ENCODE data around the gene VPS26C.

Gene VPS26C

DNA sequence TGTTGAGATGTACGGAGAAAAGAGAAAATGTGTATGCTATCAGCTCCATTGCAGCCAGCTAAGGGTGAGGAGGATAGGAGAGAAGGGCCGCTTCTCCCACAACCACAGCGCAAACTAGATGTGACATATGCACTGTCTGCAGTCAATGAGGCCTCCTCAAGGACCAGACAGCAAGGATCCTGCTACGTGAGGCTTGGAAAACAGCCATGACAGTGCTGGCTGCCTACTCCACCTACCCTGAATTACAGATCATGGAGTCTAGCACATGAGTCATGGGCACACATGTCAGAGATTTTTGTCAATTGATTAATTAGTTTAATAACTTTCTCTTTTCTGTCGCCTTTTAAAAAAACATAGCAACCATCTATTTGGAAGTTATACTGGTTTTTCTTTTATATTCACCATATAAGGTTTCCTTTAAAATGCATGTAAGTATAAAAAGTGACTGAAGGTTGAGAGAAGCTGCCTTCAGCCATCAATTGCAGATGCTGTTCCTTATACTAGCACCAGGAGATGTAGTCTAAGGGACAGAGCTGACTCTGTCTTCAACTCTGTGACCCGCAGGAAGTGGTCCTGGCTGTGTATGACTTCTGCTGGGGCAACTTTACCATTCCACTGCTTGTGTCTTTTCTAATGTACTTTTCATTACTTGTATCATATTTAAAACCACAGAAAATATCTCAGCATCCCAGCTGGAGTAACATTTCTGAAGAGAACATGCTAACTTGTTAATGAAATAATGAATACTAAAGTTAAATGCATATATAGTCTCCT lies 3.1 kb downstream of the VPS26C start:
- DNase-seq = no peak

DNA sequence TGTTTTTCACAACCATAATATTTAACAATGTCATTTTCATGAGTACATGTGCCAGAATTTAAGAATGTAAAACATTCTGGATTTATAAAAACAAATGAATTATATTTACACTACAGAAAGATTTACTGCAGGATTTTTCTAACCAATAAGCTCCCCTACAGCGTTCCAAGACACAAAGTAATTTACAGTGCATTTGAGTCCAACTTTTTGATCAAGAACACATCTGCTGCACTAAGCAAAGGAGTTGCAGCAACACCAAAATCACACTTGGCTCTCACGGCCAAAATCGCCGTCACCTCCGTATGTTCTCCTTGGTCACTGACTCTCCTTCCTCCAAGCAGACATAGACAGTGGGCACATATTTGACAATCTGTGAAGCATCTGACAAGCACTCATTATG lies 7.7 kb downstream of the VPS26C start:
- no peak for DNase-seq

- peak; percentile 69 for DNase-seq
Observed at GRCh38 chr21:37257967-37258877, 8.9 kb downstream of the VPS26C start.

- no peak for DNase-seq
Observed at GRCh38 chr21:37257511-37257966, 9.6 kb downstream of the VPS26C start.

- DNase-seq = no peak
Observed at GRCh38 chr21:37253991-37254390, 13.1 kb downstream of the VPS26C start.

- DNase-seq = no peak
Observed at GRCh38 chr21:37251294-37251634, 15.9 kb downstream of the VPS26C start.

- no peak for DNase-seq
Observed at GRCh38 chr21:37249112-37249904, 17.8 kb downstream of the VPS26C start.

- no peak for DNase-seq
Observed at GRCh38 chr21:37248298-37248697, 18.8 kb downstream of the VPS26C start.

- DNase-seq = no peak
Observed at GRCh38 chr21:37245151-37245550, 22.0 kb downstream of the VPS26C start.

DNA sequence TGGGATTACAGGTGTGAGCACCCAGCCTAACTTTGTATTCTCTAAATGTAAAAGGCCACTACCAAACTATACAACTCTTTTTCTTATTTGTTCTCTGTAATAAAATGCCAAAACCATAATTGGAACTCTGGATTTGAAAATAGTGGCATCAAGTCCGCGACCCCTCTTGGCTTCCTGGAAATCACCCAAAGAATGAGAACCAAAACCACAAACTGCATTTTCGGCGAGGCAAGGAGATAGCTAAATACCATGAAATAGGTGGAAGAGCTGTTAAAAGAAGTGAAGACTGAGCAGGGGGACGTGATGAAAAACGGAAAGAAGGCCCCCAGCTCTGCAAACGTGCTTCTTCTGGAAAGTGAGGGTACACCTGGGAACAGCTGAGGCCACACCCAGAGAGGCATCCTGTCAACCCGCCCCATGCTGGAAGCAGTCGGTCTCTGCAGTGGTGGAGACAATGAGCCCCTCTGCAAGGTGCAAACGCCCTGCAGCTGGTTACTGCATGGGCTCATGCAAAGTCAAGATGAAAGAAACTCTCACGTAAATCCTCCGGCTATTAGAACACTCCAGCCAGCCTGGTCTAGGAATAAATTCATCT lies 22.5 kb downstream of the VPS26C start:
- no peak for DNase-seq

- no peak for DNase-seq
Observed at GRCh38 chr21:37243961-37244360, 23.2 kb downstream of the VPS26C start.

DNA sequence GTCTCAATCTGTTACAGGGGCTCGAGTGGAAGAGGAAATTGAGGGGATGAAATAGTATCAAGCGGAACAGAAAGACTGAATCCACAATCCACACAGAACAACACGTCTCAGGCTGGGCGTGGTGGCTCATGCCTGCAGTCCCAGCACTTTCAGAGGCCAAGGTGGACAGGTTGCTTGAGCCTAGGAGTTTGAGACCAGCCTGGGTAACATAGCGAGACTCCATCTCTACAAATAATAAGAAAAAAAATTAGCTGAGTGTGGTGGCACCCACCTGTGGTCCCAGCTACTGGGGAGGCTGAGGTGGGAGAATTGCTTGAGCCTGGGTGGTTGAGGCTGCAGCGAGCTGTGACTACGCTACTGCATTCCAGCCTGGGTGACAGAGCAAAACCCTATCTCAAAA lies 25.7 kb downstream of the VPS26C start:
- DNase-seq = no peak

DNA sequence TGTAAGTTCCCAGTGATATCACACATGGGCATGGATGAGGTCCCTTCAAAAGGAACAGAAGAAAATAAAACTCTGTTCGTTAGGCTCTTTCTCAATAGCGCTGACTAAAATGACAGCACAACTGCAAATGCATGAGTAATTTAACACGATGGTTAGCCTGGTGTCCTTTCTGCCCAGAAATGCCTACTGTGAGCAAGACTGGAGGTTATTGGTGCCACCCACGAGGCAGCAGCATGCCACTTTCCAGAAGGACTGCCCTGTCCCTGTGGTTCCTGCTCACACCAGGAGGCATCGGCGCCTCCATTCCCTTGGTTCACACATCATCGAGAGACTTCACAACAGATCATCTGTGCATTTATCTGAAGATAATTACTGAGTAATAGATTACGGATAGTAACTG lies 26.2 kb downstream of the VPS26C start:
- DNase-seq = no peak

GRCh38 chr21:37237764-37238163 lies 29.4 kb downstream of the VPS26C start:
- no peak for DNase-seq

DNA sequence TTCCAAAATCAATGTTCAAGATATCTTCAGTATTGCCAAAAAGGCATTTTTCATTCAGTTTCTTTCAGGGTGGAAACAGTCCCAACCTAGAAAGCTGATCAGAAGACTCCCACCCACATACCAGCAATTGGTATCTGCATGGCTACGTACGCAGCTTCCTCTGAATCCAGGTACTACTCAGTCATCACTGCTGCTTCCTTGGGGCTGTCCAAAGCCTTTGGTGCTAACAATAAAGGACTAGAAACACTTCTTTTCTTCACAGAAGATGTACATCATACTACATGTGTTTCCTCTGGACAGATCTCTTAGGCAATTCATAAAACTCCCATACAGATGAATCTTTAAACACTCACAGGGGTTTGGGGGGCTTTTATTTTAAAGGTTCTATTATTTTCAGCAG lies 29.8 kb downstream of the VPS26C start:
- DNase-seq = no peak

- no peak for DNase-seq
Observed at GRCh38 chr21:37233551-37234146, 33.5 kb downstream of the VPS26C start.

GRCh38 chr21:37232274-37233018 lies 34.7 kb downstream of the VPS26C start:
- DNase-seq = no peak

DNA sequence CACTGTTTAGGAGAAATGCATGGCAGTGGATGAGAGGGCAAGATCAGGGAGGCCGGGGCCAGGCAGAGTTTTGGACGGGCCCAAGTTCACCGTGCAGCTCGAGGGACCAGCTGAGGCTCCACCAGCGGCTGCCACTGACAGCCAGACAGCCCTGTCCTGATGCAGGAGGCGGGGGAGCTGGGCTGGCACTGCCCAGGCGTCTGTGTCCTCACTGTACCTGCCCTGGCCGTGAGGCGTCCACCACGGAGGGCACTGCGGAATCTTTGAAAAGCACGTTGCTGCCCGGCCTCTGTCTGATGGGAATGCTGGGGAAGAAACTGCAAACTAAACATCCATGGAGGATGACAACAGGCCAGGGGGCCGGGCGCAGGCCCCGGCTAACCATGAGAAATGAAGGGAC lies 35.5 kb downstream of the VPS26C start:
- no peak for DNase-seq

- DNase-seq = no peak
Observed at GRCh38 chr21:37231249-37231645, 35.9 kb downstream of the VPS26C start.

DNA sequence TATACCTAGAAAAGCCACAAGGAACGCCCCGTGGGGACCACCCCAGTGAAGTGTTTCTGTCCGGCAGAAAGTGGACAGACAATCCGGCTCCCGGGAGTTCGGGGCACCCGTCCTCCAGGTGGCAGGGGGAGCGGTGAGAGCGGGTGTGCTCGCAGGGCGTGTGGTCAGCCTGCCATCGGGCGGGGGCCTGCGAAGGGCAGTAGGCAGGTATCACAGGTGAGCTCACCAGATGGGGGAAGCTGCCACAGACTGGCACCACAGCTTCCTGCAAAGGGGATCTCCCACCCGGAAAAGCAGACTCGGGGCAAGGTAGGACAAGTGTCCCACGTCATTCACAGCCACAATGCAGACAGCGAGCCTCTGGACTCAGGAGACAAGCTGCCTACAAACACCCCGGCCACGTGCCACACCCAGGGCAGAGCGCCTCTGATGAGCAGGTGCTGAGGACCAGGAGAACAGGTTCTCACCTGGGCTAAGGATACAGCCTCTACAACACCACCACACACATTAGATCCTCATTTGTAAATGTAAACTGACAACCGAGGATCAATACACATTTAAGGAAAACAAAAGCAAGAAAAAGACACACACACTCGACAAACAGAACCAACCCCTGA lies 36.4 kb downstream of the VPS26C start:
- DNase-seq = no peak

GRCh38 chr21:37228003-37228400 lies 39.1 kb downstream of the VPS26C start:
- DNase-seq = no peak
